ENCODE measurements around the gene DCBLD2. TPM values are rescaled to one million over a fixed set of nuclear protein-coding genes. Genes with fewer than 3 reads are reported as not detected.
A peak's percentile ranks its signal among the peaks of the same experiment; 100 is the strongest.

DCBLD2 gene
- total RNA-seq, 1 donor: 370 TPM

- DNase-seq (ENCODE audit: low read depth): peak; percentile 71
- TF ChIP-seq CTCF (IDR thresholded peaks at IDR 0.05; ENCODE audit: insufficient read depth, low read length): no peak
- no peak overlapping the region for H3K4me3 ChIP-seq (ENCODE audit: low read depth, low read length)
Observed at GRCh38 chr3:98779541-98780335, 121.8 kb downstream of the DCBLD2 start.

GRCh38 chr3:98778852-98779413, 122.6 kb downstream of the DCBLD2 start:
- peak; percentile 99 for DNase-seq (ENCODE audit: low read depth)
- no peak overlapping the region for H3K4me3 ChIP-seq (ENCODE audit: low read depth, low read length)
- TF ChIP-seq CTCF (IDR thresholded peaks at IDR 0.05; ENCODE audit: insufficient read depth, low read length): no peak

GRCh38 chr3:98778383-98778782, 123.1 kb downstream of the DCBLD2 start:
- DNase-seq (ENCODE audit: low read depth): no peak
- no peak overlapping the region for H3K4me3 ChIP-seq (ENCODE audit: low read depth, low read length)
- TF ChIP-seq CTCF (IDR thresholded peaks at IDR 0.05; ENCODE audit: insufficient read depth, low read length): no peak

GRCh38 chr3:98777801-98778220, 123.7 kb downstream of the DCBLD2 start:
- H3K4me3 ChIP-seq (ENCODE audit: low read depth, low read length): no peak overlapping the region
- DNase-seq (ENCODE audit: low read depth): peak; percentile 92
- TF ChIP-seq CTCF (IDR thresholded peaks at IDR 0.05; ENCODE audit: insufficient read depth, low read length): peak; percentile 45

GRCh38 chr3:98777286-98777685, 124.2 kb downstream of the DCBLD2 start:
- no peak overlapping the region for H3K4me3 ChIP-seq (ENCODE audit: low read depth, low read length)
- DNase-seq (ENCODE audit: low read depth): no peak
- TF ChIP-seq CTCF (IDR thresholded peaks at IDR 0.05; ENCODE audit: insufficient read depth, low read length): no peak

GRCh38 chr3:98776140-98776493, 125.4 kb downstream of the DCBLD2 start:
- TF ChIP-seq CTCF (IDR thresholded peaks at IDR 0.05; ENCODE audit: insufficient read depth, low read length): no peak
- H3K4me3 ChIP-seq (ENCODE audit: low read depth, low read length): no peak overlapping the region
- DNase-seq (ENCODE audit: low read depth): no peak

All from fibroblast of the aortic adventitia (primary cell).